NCI-H1105 treated with DMSO at 0.1 percent for 48 hours (cell line): ENCODE measurements around the gene COL10A1.

Source experiments
- DNase-seq: peaks from one replicate; lab custom pipeline; 2025; lab: John Stamatoyannopoulos, UW

Gene COL10A1

GRCh38 chr6:116083052-116083451 lies 42.9 kb downstream of the COL10A1 start:
- no peak for DNase-seq

- no peak for DNase-seq
Measured at GRCh38 chr6:116078945-116079344, 47.0 kb downstream of the COL10A1 start.

DNA sequence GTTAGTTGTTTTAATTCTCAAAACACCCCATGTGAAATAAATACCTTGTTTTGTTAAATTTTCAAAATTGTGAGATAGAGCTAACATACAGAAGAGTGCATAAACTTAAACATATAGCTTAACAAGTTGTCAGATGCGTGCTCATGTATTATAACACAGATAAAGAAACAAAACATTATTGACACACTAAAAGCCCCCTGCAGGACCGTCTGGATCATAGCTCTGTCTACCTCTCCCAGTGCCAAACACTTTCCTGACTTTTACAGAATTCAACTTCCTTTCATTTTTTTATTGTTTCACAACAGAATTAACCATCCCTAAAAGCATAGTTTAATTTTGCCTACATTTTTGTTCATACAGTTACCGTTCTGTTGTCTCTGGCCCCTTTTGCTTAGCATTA lies 47.4 kb downstream of the COL10A1 start:
- DNase-seq, result no peak

DNA sequence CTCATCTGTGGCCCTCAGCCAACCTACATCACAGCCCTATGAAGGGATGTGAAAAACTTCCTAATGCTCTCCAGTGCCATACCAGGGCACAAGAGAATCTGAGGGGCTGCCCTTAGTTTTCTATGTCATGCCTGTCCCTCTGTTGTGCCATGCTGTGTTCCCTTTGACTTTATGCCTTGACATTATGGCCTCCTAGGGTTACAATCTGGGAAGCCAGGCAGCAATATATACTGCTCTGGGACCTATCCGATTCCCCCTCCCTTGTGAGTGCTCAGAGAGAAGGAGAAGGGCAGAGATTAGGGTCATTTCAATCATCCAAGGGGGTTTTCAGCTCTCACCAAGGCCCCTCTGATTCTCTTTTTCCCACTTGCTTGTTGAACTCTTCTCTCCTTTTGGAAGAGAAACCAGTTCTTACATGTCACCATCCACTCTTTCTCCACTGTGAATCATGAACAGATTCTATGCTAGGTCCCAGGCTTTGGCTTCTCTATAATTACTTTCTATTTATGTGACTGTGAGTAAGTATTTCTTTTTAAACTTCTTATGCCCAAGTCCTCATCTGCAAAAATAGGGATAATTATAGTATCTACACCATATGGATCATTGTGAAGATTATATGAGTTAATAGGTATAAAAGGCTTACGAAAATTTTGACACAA lies 51.1 kb downstream of the COL10A1 start:
- DNase-seq, result no peak

DNA sequence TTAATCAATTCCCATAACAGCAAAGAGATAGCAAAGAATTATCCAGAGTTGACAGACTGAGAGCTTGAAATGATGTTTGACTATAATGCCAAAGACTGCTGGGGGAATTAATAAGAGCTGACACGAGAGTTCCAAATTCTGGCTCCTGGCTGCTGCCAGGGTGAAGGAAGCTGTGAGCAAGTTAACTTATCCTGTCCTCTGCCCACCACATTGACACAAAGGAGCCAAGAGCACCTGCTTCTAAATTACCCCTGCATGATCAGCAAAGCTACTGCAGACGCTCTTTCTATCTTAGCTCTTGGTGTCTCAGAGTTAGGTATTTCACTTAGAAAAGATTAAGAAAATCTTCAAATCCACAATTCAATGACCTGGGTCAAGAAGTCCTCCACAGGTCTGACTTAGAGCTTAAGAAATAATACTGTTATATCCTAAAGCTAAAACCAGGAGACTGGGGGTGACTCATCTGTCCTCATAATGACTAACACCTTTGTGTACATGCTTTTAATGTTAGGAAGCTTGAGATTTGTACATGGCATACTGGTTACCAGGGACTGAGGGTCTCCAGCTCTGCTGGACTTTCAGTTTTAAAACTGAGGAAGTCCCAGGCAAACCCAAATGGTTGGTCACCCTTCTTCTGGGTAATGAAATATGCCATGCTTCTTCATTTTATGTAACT lies 52.0 kb downstream of the COL10A1 start:
- DNase-seq, result no peak

GRCh38 chr6:116072368-116072767 lies 53.6 kb downstream of the COL10A1 start:
- DNase-seq, result no peak

DNA sequence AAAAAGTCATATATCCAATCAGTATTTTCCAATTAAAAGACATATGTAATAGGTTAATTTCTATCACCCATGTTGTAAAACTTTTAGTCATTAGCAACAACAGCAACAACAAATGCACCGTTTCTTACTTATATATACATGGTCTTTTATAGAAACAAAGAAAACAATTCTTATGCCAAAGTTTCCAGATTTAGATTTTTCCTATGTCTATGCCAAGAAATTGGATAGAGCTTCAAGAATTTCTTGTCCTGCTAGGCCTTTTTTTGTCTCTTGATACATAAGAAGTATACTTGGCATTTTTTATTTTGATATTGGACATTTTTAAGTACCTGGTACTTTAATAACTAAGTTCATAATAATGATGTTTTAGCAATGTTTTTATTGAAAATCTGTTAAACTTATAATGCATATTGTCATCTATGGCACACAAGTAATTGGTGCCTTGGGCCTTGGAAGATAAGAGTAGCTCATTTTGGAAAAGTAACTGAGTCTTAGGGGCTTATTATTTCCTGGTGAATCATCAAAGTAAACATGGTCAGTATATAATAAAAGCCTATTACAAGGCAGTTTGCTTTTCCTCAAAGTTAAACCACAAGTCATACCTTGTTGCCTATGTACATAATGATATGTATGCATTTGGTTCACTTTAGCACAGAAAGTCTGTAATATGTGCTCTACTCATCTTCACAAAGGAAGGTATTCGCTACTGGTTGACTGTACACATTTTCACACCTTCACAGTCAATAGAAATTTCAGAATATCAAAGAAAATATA lies 55.1 kb downstream of the COL10A1 start:
- DNase-seq, result no peak

DNA sequence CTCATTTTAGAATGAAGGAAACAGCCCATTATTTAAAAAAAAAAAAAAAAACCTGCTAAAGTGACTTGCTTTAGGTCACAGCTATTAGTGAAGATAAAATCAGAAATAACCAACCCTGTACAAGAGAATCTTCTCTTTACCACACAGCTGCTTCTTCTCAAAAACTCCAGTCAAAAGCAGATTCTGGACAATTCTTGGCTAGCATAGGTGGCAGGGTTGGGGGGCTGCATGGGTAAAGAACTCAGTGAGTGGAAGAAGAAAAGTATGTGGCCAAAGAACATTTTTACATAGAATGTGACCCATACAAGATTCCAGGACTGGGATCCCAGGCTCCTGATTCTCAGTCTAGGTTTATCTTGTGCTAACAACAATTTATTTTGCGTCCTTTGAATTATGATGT lies 55.8 kb downstream of the COL10A1 start:
- DNase-seq, result no peak
